Keratinocyte (primary cell): Measurements from ENCODE around the gene MBTPS1. TPM values are rescaled to one million over a fixed set of nuclear protein-coding genes. Genes with fewer than 3 reads are reported as not detected.

ENCODE experiments used
- DNase-seq: peaks from one replicate; pipeline ENCODE4 v3.0.0-alpha.2; 2011; ENCODE audit warnings: low read depth, missing footprints, low spot score
- FAIRE-seq: peaks from 2 replicates; lab custom pipeline; 2011; peaks lifted over from hg19 to GRCh38; lab: Jason Lieb, UNC
- H2AFZ ChIP-seq: 2 replicates; pipeline ENCODE4 v1.6.0; 2012; ENCODE audit warnings: low read length, control low read depth, inconsistent platforms; ENCODE audit not compliant: control insufficient read depth
- H3K27ac ChIP-seq: 2 replicates; pipeline ENCODE4 v1.5.1; 2011; ENCODE audit warnings: low read length; ENCODE audit not compliant: control insufficient read depth, insufficient read depth
- H3K27me3 ChIP-seq: 3 replicates; pipeline ENCODE4 v1.6.0; 2011; ENCODE audit warnings: low read length; ENCODE audit not compliant: control insufficient read depth, insufficient read depth; ENCODE audit errors: extremely low read depth
- H3K36me3 ChIP-seq, 2 experiments: 2 replicates in 1 of 2; 3 replicates in 1 of 2; pipeline ENCODE4 v1.5.1; 2011; ENCODE audit warnings: low read length in 2 of 2, mild to moderate bottlenecking in 1 of 2; ENCODE audit not compliant: control insufficient read depth in 2 of 2, insufficient read depth in 2 of 2; ENCODE audit errors: extremely low read depth in 1 of 2
- H3K4me1 ChIP-seq: 3 replicates; pipeline ENCODE4 v1.5.1; 2011; ENCODE audit warnings: low read length; ENCODE audit not compliant: control insufficient read depth, insufficient read depth; ENCODE audit errors: extremely low read depth
- H3K4me2 ChIP-seq: 3 replicates; pipeline ENCODE4 v1.6.0; 2011; ENCODE audit warnings: low read depth, low read length; ENCODE audit not compliant: control insufficient read depth, insufficient read depth; ENCODE audit errors: extremely low read depth
- H3K4me3 ChIP-seq, 3 experiments: fragments of 200-600 bp in 1 of 3; sonication (generic) in 1 of 3; 2 replicates in 2 of 3; 3 replicates in 1 of 3; pipeline ENCODE4 v1.5.1; 2011 to 2016; ENCODE audit warnings: low read length in 3 of 3, mild to moderate bottlenecking in 3 of 3, control low read depth in 2 of 3, inconsistent platforms in 1 of 3, low read depth in 1 of 3, mixed read lengths in 1 of 3, mixed run types in 1 of 3, moderate library complexity in 1 of 3; ENCODE audit not compliant: control insufficient read depth in 2 of 3, insufficient read depth in 2 of 3; ENCODE audit errors: extremely low read depth in 1 of 3
- H3K79me2 ChIP-seq: 2 replicates; pipeline ENCODE4 v1.6.0; 2012; ENCODE audit warnings: low read length; ENCODE audit not compliant: control insufficient read depth, insufficient read depth
- H3K9ac ChIP-seq: 3 replicates; pipeline ENCODE4 v1.6.0; 2011; ENCODE audit warnings: low read length; ENCODE audit not compliant: control insufficient read depth, insufficient read depth; ENCODE audit errors: extremely low read depth
- H3K9me1 ChIP-seq: 3 replicates; pipeline ENCODE4 v1.6.0; 2011; ENCODE audit warnings: low read length; ENCODE audit not compliant: control insufficient read depth, insufficient read depth; ENCODE audit errors: extremely low read depth
- H3K9me3 ChIP-seq: 2 replicates; pipeline ENCODE4 v1.5.1; 2012; ENCODE audit warnings: low read depth, low read length; ENCODE audit not compliant: control insufficient read depth
- H4K20me1 ChIP-seq: 3 replicates; pipeline ENCODE4 v1.6.0; 2011; ENCODE audit warnings: low read length; ENCODE audit not compliant: control insufficient read depth, insufficient read depth; ENCODE audit errors: extremely low read depth
- CTCF ChIP-seq, 3 experiments: IDR thresholded peaks in 1 of 3; conservative IDR thresholded peaks in 1 of 3; optimal IDR thresholded peaks in 1 of 3; 2 replicates in 2 of 3; 3 replicates in 1 of 3; pipeline versions ENCODE3 to v1.5.1; 2011; ENCODE audit warnings: low read length in 3 of 3, mild to moderate bottlenecking in 3 of 3, moderate library complexity in 2 of 3, control low read depth in 1 of 3, inconsistent platforms in 1 of 3; ENCODE audit not compliant: insufficient read depth in 2 of 3; ENCODE audit errors: extremely low read depth in 1 of 3
- EZH2 ChIP-seq: IDR thresholded peaks from one replicate; pipeline ENCODE4 v1.6.1; 2012; ENCODE audit warnings: inconsistent platforms, mild to moderate bottlenecking, low read length, moderate library complexity
- dilution Hi-C: fragments of 300-500 bp; cut with MboI; formaldehyde crosslinking; loops from one replicate; pipeline ENCODE4 v1.7.0; 2020; ENCODE audit warnings: low sequenced_read_pairs; ENCODE audit not compliant: extremely low pct_ligation_motif_present
- polyA plus RNA-seq, 5 experiments: library from polyadenylated mRNA; depleted of rRNA in 3 of 5; stranded (reverse) in 3 of 5; stranded (forward) in 1 of 5; unstranded in 1 of 5; fragments of >200 nt; gene quantifications; 1 replicate in 1 of 5; 2 replicates in 3 of 5; 3 replicates in 1 of 5; pipeline versions ENCODE4 v1.2.1 to v1.2.3, GENCODE V29; 2011 to 2012; ENCODE audit warnings: missing spikeins in 2 of 5, low read depth in 1 of 5, low replicate concordance in 1 of 5

MBTPS1 gene
- polyA plus RNA-seq, 1 donor (not counting 4 experiments of a cell fraction or from before 2014, with no cell fraction given): 56.0 TPM

- no peak for FAIRE-seq
- Histone ChIP-seq H3K4me2 (no peak overlapping the region), H3K79me2 (no peaks in the 10 kb centered on the region), H3K4me3 (no peak overlapping the region), H3K9ac (no peak overlapping the region), H3K4me1 (no peaks in the 10 kb centered on the region), H3K36me3 (no peaks in the 10 kb centered on the region), H3K27ac (no peak overlapping the region), H2AFZ (no peak overlapping the region), H3K27me3 (peaks cover 52% of the 10 kb centered on the region), H4K20me1 (no peaks in the 10 kb centered on the region), H3K9me1 (no peaks in the 10 kb centered on the region), H3K9me3 (peaks cover 3% of the 10 kb centered on the region)
- dilution Hi-C loops: no loop called here
- no peak for TF ChIP-seq CTCF (optimal IDR thresholded peaks at IDR 0.05 in 1 of 3, IDR thresholded peaks at IDR 0.05 in 1 of 3, conservative IDR thresholded peaks at IDR 0.05 in 1 of 3; ENCODE audit: extremely low read depth in 1 of 3, insufficient read depth in 2 of 3, low read length in 3 of 3)
- no peak for TF ChIP-seq EZH2
- DNase-seq: no peak
Observed at GRCh38 chr16:84039696-84040095, 77.0 kb downstream of the MBTPS1 start.

- no peak overlapping the region for H3K4me2 ChIP-seq
- TF ChIP-seq CTCF (optimal IDR thresholded peaks at IDR 0.05 in 1 of 3, IDR thresholded peaks at IDR 0.05 in 1 of 3, conservative IDR thresholded peaks at IDR 0.05 in 1 of 3; ENCODE audit: extremely low read depth in 1 of 3, insufficient read depth in 2 of 3, low read length in 3 of 3) (no peak), EZH2 (no peak)
- H3K79me2 ChIP-seq: no peaks in the 10 kb centered on the region
- no peaks in the 10 kb centered on the region for H3K9me1 ChIP-seq
- DNase-seq (no peak), FAIRE-seq (no peak)
- H3K4me1 ChIP-seq: no peaks in the 10 kb centered on the region
- H3K9ac ChIP-seq: no peak overlapping the region
- dilution Hi-C loops: no loop called here
- H3K27me3 ChIP-seq: peaks cover 44% of the 10 kb centered on the region
- no peaks in the 10 kb centered on the region for H4K20me1 ChIP-seq
- peaks cover 3% of the 10 kb centered on the region for H3K9me3 ChIP-seq
- no peak overlapping the region for H3K4me3 ChIP-seq
- H2AFZ ChIP-seq: no peak overlapping the region
- no peak overlapping the region for H3K27ac ChIP-seq
- H3K36me3 ChIP-seq: no peaks in the 10 kb centered on the region
Observed at GRCh38 chr16:84038469-84038868, 78.3 kb downstream of the MBTPS1 start.
